H9 (cell line): ENCODE results near the gene ZNF396. TPM values are rescaled to one million over a fixed set of nuclear protein-coding genes. Genes with fewer than 3 reads are reported as not detected.

Source experiments
- DNase-seq: peaks from one replicate; pipeline ENCODE4 v3.0.0-alpha.2; 2017
- H2AFZ ChIP-seq: one replicate; pipeline ENCODE4 v1.6.1; 2013; ENCODE audit warnings: mild to moderate bottlenecking, low read length, control low read depth, moderate library complexity
- H2AK5ac ChIP-seq: 2 replicates; pipeline ENCODE4 v1.6.1; 2013; ENCODE audit warnings: low read length, control low read depth, mixed read lengths; ENCODE audit not compliant: insufficient read length
- H2BK120ac ChIP-seq: one replicate; pipeline ENCODE4 v1.6.1; 2013; ENCODE audit warnings: low read depth, mild to moderate bottlenecking, low read length, control low read depth, inconsistent platforms; ENCODE audit not compliant: poor library complexity, severe bottlenecking
- H2BK12ac ChIP-seq: 2 replicates; pipeline ENCODE4 v1.6.1; 2013; ENCODE audit warnings: low read length, control low read depth, mixed read lengths, low read depth; ENCODE audit not compliant: insufficient read length
- H2BK15ac ChIP-seq: 2 replicates; pipeline ENCODE4 v1.6.1; 2013; ENCODE audit warnings: low read depth, low read length, control low read depth
- H2BK20ac ChIP-seq: one replicate; pipeline ENCODE4 v1.6.1; 2013; ENCODE audit warnings: low read depth, mild to moderate bottlenecking, low read length, control low read depth, inconsistent platforms; ENCODE audit not compliant: poor library complexity, severe bottlenecking
- H2BK5ac ChIP-seq: 2 replicates; pipeline ENCODE4 v1.6.1; 2013; ENCODE audit warnings: low read length, control low read depth, mixed read lengths; ENCODE audit not compliant: insufficient read length
- H3K14ac ChIP-seq: 2 replicates; pipeline ENCODE4 v1.6.1; 2013; ENCODE audit warnings: low read length, control low read depth; ENCODE audit not compliant: insufficient read depth
- H3K18ac ChIP-seq: 2 replicates; pipeline ENCODE4 v1.6.1; 2013; ENCODE audit warnings: low read depth, mild to moderate bottlenecking, mixed read lengths, low read length, control low read depth; ENCODE audit not compliant: insufficient read length
- H3K23ac ChIP-seq: 2 replicates; pipeline ENCODE4 v1.6.1; 2013; ENCODE audit warnings: low read length, control low read depth, mixed read lengths, low read depth; ENCODE audit not compliant: insufficient read length
- H3K23me2 ChIP-seq: 2 replicates; pipeline ENCODE4 v1.6.1; 2013; ENCODE audit warnings: low read depth, mild to moderate bottlenecking, mixed read lengths, low read length, control low read depth; ENCODE audit not compliant: insufficient read length, poor library complexity, severe bottlenecking
- H3K27ac ChIP-seq: 2 replicates; pipeline ENCODE4 v1.5.1; 2013; ENCODE audit warnings: low read length, control low read depth, mixed read lengths, low read depth; ENCODE audit not compliant: insufficient read length
- H3K27me3 ChIP-seq: 2 replicates; pipeline ENCODE4 v1.6.1; 2013; ENCODE audit warnings: low read length, control low read depth, inconsistent platforms; ENCODE audit not compliant: insufficient read depth
- H3K4ac ChIP-seq: 2 replicates; pipeline ENCODE4 v1.6.1; 2013; ENCODE audit warnings: low read depth, mild to moderate bottlenecking, control low read depth, inconsistent platforms, low read length, moderate library complexity
- H3K4me1 ChIP-seq: 2 replicates; pipeline ENCODE4 v1.6.1; 2013; ENCODE audit warnings: low read length, control low read depth, inconsistent platforms; ENCODE audit not compliant: insufficient read depth
- H3K4me2 ChIP-seq: 2 replicates; pipeline ENCODE4 v1.6.1; 2013; ENCODE audit warnings: low read length, control low read depth, mixed read lengths; ENCODE audit not compliant: insufficient read length, insufficient read depth
- H3K56ac ChIP-seq: 2 replicates; pipeline ENCODE4 v1.6.1; 2013; ENCODE audit warnings: low read depth, mild to moderate bottlenecking, mixed read lengths, low read length, control low read depth; ENCODE audit not compliant: insufficient read length
- H3K79me1 ChIP-seq: 2 replicates; pipeline ENCODE4 v1.6.1; 2013; ENCODE audit warnings: low read depth, mild to moderate bottlenecking, moderate library complexity, low read length, control low read depth, inconsistent platforms; ENCODE audit not compliant: insufficient read depth, poor library complexity, severe bottlenecking
- H3K79me2 ChIP-seq: 2 replicates; pipeline ENCODE4 v1.6.1; 2013; ENCODE audit warnings: low read length, control low read depth, inconsistent platforms; ENCODE audit not compliant: insufficient read depth
- H3K9ac ChIP-seq: 2 replicates; pipeline ENCODE4 v1.6.1; 2013; ENCODE audit warnings: low read length, control low read depth, mixed read lengths; ENCODE audit not compliant: insufficient read length; ENCODE audit errors: extremely low read depth
- H3K9me3 ChIP-seq: one replicate; pipeline ENCODE4 v1.6.1; 2013; ENCODE audit warnings: low read depth, low read length, inconsistent platforms; ENCODE audit not compliant: control insufficient read depth
- H3T11ph ChIP-seq: one replicate; pipeline ENCODE4 v1.6.1; 2013; ENCODE audit warnings: mild to moderate bottlenecking, low read length, control low read depth, inconsistent platforms
- H4K20me1 ChIP-seq: one replicate; pipeline ENCODE4 v1.6.1; 2013; ENCODE audit not compliant: control insufficient read depth, insufficient read length, insufficient read depth
- H4K5ac ChIP-seq: 2 replicates; pipeline ENCODE4 v1.6.1; 2013; ENCODE audit warnings: low read depth, mild to moderate bottlenecking, mixed read lengths, low read length, control low read depth; ENCODE audit not compliant: insufficient read length
- H4K8ac ChIP-seq: replicated peaks from 2 replicates; pipeline ENCODE4 v1.6.1; 2013; ENCODE audit warnings: low read length, control low read depth, mixed read lengths, low read depth; ENCODE audit not compliant: insufficient read length
- H4K91ac ChIP-seq: 2 replicates; pipeline ENCODE4 v1.6.1; 2013; ENCODE audit warnings: low read depth, mild to moderate bottlenecking, moderate library complexity, mixed read lengths, low read length, control low read depth; ENCODE audit not compliant: insufficient read length
- H3K27ac Mint-ChIP-seq, 3 experiments: 2 replicates in 2 of 3; 3 replicates in 1 of 3; pipeline ENCODE4 v1.8.0; 2020 to 2021; ENCODE audit warnings: mixed read lengths in 3 of 3, mild to moderate bottlenecking in 1 of 3, moderate library complexity in 1 of 3
- H3K27me3 Mint-ChIP-seq: 2 replicates; pipeline ENCODE4 v1.8.0; 2021; ENCODE audit warnings: low read depth, mild to moderate bottlenecking, moderate library complexity, mixed read lengths
- H3K36me3 Mint-ChIP-seq, 3 experiments: 2 replicates in 2 of 3; 3 replicates in 1 of 3; pipeline ENCODE4 v1.8.0; 2020 to 2021; ENCODE audit warnings: low read depth in 3 of 3, mixed read lengths in 3 of 3; ENCODE audit not compliant: insufficient read depth in 1 of 3
- H3K4me1 Mint-ChIP-seq, 2 experiments: 2 replicates each; pipeline ENCODE4 v1.8.0; 2020; ENCODE audit warnings: mixed read lengths in 2 of 2
- H3K4me3 Mint-ChIP-seq, 2 experiments: 2 replicates in 1 of 2; 3 replicates in 1 of 2; pipeline ENCODE4 v1.8.0; 2020 to 2021; ENCODE audit warnings: mild to moderate bottlenecking in 2 of 2, mixed read lengths in 2 of 2, moderate library complexity in 1 of 2
- H3K9me3 Mint-ChIP-seq, 2 experiments: 2 replicates in 1 of 2; 3 replicates in 1 of 2; pipeline ENCODE4 v1.8.0; 2020; ENCODE audit warnings: mild to moderate bottlenecking in 2 of 2, mixed read lengths in 2 of 2, moderate library complexity in 1 of 2
- WGBS: extraction: QIAGEN DNeasy Blood & Tissue Kit; methylation state at CpG from one replicate; pipeline ENCODE4 v1.1.7; 2013; ENCODE audit warnings: missing lambda C conversion rate, low lambda C conversion rate, mixed read lengths; ENCODE audit not compliant: insufficient read length; ENCODE audit errors: extremely low coverage; 5-methylcytosine and 5-hydroxymethylcytosine counted together
- total RNA-seq: library from RNA; stranded (reverse); gene quantifications from 2 replicates; pipeline ENCODE4 v1.2.1, GENCODE V29; 2021
- TF ChIP-seq, protein P1 (sequence below): fragments of 200-600 bp; sonication (generic); conservative IDR thresholded peaks from 3 replicates; pipeline ENCODE4 v1.8.0; 2021; ENCODE audit warnings: antibody characterized with exemption, mild to moderate bottlenecking

ZNF396 gene
- total RNA-seq, 1 experiment from 2014 or later = 1.2 TPM

DNA sequence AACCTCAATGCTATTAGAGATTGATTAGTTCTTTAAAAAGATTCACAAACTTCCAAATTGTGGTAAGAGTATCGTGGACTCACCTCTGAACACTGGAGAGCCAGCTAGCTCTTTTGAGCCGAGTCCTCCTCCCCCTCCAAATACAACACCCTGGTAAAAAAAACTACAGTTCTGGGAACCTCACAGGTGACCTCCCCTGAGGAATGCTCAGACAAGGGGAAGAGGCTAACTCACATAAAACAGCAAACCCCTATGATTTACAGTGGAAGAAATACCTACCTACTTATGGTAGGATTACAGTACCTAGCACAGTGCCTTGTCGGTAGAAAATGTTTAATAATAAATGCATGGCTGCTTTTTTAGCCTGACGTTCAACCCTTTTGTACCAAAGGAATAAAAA is 41.3 kb downstream of the ZNF396 start:
- Histone ChIP-seq H3K4me2 (no peak overlapping the region), H3K18ac (no peak overlapping the region), H3T11ph (no peak overlapping the region), H3K56ac (no peak overlapping the region), H3K79me1 (peaks cover 3% of the 10 kb centered on the region), H3K4ac (no peak overlapping the region), H2AFZ (no peak overlapping the region), H3K27me3 (no peaks in the 10 kb centered on the region), H4K20me1 (no peaks in the 10 kb centered on the region), H3K23me2 (no peaks in the 10 kb centered on the region), H4K5ac (no peak overlapping the region), H3K23ac (no peak overlapping the region), H3K14ac (no peak overlapping the region), H2BK20ac (no peak overlapping the region), H2BK120ac (no peak overlapping the region), H2BK5ac (no peak overlapping the region), H3K9me3 (no peaks in the 10 kb centered on the region), H3K9ac (no peak overlapping the region), H2BK12ac (no peak overlapping the region), H3K79me2 (peaks cover 3% of the 10 kb centered on the region), H4K8ac (no peak overlapping the region), H2BK15ac (no peak overlapping the region), H3K27ac (no peak overlapping the region), H3K4me1 (no peaks in the 10 kb centered on the region), H2AK5ac (no peak overlapping the region), H4K91ac (no peak overlapping the region)
- H3K36me3 Mint-ChIP-seq = peaks cover 55 to 80% (median 75%) of the 10 kb centered on the region in 3 experiments; a peak in 6 of 7 replicates
- H3K9me3 Mint-ChIP-seq = no peaks in the 10 kb centered on the region; a peak in 1 of 5 replicates
- TF ChIP-seq, protein P1, sequence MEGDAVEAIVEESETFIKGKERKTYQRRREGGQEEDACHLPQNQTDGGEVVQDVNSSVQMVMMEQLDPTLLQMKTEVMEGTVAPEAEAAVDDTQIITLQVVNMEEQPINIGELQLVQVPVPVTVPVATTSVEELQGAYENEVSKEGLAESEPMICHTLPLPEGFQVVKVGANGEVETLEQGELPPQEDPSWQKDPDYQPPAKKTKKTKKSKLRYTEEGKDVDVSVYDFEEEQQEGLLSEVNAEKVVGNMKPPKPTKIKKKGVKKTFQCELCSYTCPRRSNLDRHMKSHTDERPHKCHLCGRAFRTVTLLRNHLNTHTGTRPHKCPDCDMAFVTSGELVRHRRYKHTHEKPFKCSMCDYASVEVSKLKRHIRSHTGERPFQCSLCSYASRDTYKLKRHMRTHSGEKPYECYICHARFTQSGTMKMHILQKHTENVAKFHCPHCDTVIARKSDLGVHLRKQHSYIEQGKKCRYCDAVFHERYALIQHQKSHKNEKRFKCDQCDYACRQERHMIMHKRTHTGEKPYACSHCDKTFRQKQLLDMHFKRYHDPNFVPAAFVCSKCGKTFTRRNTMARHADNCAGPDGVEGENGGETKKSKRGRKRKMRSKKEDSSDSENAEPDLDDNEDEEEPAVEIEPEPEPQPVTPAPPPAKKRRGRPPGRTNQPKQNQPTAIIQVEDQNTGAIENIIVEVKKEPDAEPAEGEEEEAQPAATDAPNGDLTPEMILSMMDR = no peak
- H3K4me1 Mint-ChIP-seq = no peaks in the 10 kb centered on the region
- H3K27me3 Mint-ChIP-seq = no peaks in the 10 kb centered on the region
- no CpG with 5 or more reads among the region's 4 CpGs for WGBS
- H3K4me3 Mint-ChIP-seq = no peak overlapping the region
- no peak overlapping the region; a peak in 1 of 7 replicates for H3K27ac Mint-ChIP-seq
- no peak for DNase-seq
